ENCODE results near the gene EPM2AIP1. TPM values are rescaled to one million over a fixed set of nuclear protein-coding genes. Genes with fewer than 3 reads are reported as not detected.

The EPM2AIP1 gene
- total RNA-seq, 4 donors from 2014 or later: 9.9 to 18.4 (median 14.8) TPM

DNA sequence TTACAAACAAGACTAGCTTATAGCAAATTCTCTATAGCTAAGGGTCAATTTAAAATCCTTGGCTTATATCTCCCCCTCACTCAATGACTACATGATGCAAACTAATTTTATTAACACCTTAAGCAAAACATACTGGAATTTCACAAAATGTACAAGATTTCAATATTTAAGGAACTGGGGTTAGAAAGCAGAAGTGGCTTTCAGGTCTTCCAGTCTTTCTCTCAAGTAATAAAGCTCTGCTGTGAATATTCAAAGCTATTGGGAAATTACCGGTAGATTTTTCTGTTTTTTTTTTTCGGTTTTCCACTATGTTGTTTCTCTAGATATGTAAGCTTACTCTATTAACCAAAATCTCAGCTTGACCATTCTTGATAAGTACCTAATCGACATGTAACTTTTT lies 3.9 kb downstream of the EPM2AIP1 start:
- Histone ChIP-seq H3K27me3 (no peaks in the 10 kb centered on the region), H3K4me1 (peaks cover 0 to 46% (median 36%) of the 10 kb centered on the region in 4 donors), H3K4me3 (peak overlapping the region in 1 of 4 donors; percentile 14), H3K27ac (no peak overlapping the region), H3K36me3 (peaks cover 0 to 46% (median 9%) of the 10 kb centered on the region in 3 donors), H3K9me3 (no peaks in the 10 kb centered on the region)
- TF ChIP-seq CTCF (IDR thresholded peaks at IDR 0.05) (no peak), EP300 (IDR thresholded peaks at IDR 0.05) (no peak), POLR2A (IDR thresholded peaks at IDR 0.05) (no peak)
- no peak for DNase-seq (ENCODE audit: low spot score in 2 of 2)
- whole genome bisulfite sequencing, 2 donors: 79% methylated on average over 3 of the region's 3 CpGs

- WGBS, 2 donors: 80 to 85% methylated on average over 2 of the region's 2 CpGs
- Histone ChIP-seq H3K36me3 (peaks cover 0 to 52% (median 9%) of the 10 kb centered on the region in 3 donors), H3K4me1 (peaks cover 0 to 44% (median 36%) of the 10 kb centered on the region in 4 donors), H3K27ac (no peak overlapping the region), H3K4me3 (no peak overlapping the region), H3K27me3 (no peaks in the 10 kb centered on the region), H3K9me3 (no peaks in the 10 kb centered on the region)
- no peak for DNase-seq (ENCODE audit: low spot score in 2 of 2)
- TF ChIP-seq POLR2A (IDR thresholded peaks at IDR 0.05): no peak
- TF ChIP-seq CTCF (IDR thresholded peaks at IDR 0.05): no peak
- no peak for TF ChIP-seq EP300 (IDR thresholded peaks at IDR 0.05)
Measured at GRCh38 chr3:36988356-36988755, 4.6 kb downstream of the EPM2AIP1 start.

DNA sequence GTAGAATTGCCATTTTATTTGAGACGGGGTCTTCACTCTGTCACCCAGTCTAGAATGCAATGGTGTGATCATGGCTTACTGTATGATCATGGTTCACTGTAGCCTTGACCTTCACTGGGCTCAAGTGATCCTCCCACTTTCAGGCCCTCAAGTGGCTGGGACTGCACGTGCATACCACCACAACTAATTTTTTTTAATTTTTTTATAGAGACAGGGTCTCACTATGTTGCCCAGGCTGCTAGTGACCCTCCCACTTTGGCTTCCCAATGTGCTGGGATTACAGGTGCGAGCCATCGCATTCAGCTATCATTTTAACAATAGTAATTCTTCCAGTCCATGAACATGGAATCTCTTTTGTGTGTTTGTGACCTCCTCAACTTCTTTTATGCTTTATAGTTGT lies 11.9 kb downstream of the EPM2AIP1 start:
- no peaks in the 10 kb centered on the region for H3K27me3 ChIP-seq
- 93% methylated on average over 4 of the region's 4 CpGs for WGBS, 2 donors
- TF ChIP-seq CTCF (IDR thresholded peaks at IDR 0.05) (no peak), EP300 (IDR thresholded peaks at IDR 0.05) (no peak), POLR2A (IDR thresholded peaks at IDR 0.05) (no peak)
- no peaks in the 10 kb centered on the region for H3K9me3 ChIP-seq
- no peaks in the 10 kb centered on the region for H3K4me1 ChIP-seq
- H3K27ac ChIP-seq: no peak overlapping the region
- no peak overlapping the region for H3K4me3 ChIP-seq
- peaks cover 0 to 61% (median 7%) of the 10 kb centered on the region in 3 donors for H3K36me3 ChIP-seq
- no peak for DNase-seq (ENCODE audit: low spot score in 2 of 2)

DNA sequence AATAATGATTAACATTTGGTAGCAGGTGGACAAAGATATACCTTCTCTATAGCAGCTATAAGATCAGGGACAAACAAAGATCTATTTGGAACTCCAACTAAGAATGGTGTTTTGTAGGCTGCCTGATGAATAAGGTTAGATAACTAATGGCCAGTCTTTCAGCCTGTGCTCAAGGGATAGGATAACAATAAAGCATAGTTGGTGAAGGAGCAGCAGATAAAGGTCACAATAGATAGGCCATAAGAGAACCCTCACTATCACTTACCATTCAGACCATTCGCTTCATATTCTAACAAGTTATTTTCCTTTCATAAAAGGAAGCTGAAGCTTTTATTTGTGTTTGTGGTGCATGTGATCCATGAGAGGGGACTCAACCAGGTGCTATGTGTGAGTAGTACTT lies 19.8 kb downstream of the EPM2AIP1 start:
- H3K9me3 ChIP-seq: no peaks in the 10 kb centered on the region

GRCh38 chr3:36972163-36972562 lies 20.8 kb downstream of the EPM2AIP1 start:
- H3K4me3 ChIP-seq: no peak overlapping the region
- no peaks in the 10 kb centered on the region for H3K27me3 ChIP-seq
- no peak overlapping the region for H3K27ac ChIP-seq
- H3K36me3 ChIP-seq: peaks cover 0 to 41% (median 0%) of the 10 kb centered on the region in 3 donors
- no peak for TF ChIP-seq POLR2A (IDR thresholded peaks at IDR 0.05)
- no peak for TF ChIP-seq EP300 (IDR thresholded peaks at IDR 0.05)
- TF ChIP-seq CTCF (IDR thresholded peaks at IDR 0.05): no peak
- 89 to 91% methylated on average over 2 of the region's 2 CpGs for WGBS, 2 donors
- H3K4me1 ChIP-seq: peaks cover 0 to 4% (median 0%) of the 10 kb centered on the region in 4 donors
- H3K9me3 ChIP-seq: no peaks in the 10 kb centered on the region
- no peak for DNase-seq (ENCODE audit: low spot score in 2 of 2)

More for the DNA sequence above, 19.8 kb downstream of the EPM2AIP1 start:
- WGBS, 2 donors: 96 to 100% methylated on average over 1 of the region's 1 CpG
- H3K4me3 ChIP-seq: no peak overlapping the region
- H3K36me3 ChIP-seq: peaks cover 0 to 41% (median 0%) of the 10 kb centered on the region in 3 donors
- no peak for TF ChIP-seq CTCF (IDR thresholded peaks at IDR 0.05)
- H3K4me1 ChIP-seq: peaks cover 0 to 4% (median 0%) of the 10 kb centered on the region in 4 donors
- no peak overlapping the region for H3K27ac ChIP-seq
- no peaks in the 10 kb centered on the region for H3K27me3 ChIP-seq
- DNase-seq (ENCODE audit: low spot score in 2 of 2): no peak
